Measurements from ENCODE around the gene NOS1AP.

The NOS1AP gene

DNA sequence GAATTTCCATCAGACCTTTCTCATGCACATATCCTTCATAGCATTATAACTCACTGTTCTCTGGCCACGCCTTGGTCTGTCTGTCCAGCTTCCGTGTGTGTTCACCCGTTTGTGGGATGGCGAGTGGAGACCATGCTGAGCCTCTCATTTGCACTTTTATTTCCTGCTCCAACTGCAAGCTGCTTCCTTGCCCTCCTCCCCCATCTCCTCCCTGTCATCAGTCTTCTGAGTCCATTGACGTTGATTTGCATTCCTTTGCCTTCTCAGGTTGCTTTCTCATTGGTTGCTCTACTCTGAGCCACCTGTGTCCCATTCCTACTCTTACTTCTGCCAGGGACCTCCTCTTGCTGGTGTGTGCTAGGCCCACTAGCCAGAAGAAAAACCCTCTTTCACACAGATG, 146.4 kb downstream of the NOS1AP start:
- H3K4me3 ChIP-seq: no peak overlapping the region
- no peak for DNase-seq (ENCODE audit: low spot score)
- no peak overlapping the region for H3K27ac ChIP-seq
- TF ChIP-seq, protein P1, sequence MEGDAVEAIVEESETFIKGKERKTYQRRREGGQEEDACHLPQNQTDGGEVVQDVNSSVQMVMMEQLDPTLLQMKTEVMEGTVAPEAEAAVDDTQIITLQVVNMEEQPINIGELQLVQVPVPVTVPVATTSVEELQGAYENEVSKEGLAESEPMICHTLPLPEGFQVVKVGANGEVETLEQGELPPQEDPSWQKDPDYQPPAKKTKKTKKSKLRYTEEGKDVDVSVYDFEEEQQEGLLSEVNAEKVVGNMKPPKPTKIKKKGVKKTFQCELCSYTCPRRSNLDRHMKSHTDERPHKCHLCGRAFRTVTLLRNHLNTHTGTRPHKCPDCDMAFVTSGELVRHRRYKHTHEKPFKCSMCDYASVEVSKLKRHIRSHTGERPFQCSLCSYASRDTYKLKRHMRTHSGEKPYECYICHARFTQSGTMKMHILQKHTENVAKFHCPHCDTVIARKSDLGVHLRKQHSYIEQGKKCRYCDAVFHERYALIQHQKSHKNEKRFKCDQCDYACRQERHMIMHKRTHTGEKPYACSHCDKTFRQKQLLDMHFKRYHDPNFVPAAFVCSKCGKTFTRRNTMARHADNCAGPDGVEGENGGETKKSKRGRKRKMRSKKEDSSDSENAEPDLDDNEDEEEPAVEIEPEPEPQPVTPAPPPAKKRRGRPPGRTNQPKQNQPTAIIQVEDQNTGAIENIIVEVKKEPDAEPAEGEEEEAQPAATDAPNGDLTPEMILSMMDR (IDR thresholded peaks at IDR 0.05): no peak

DNA sequence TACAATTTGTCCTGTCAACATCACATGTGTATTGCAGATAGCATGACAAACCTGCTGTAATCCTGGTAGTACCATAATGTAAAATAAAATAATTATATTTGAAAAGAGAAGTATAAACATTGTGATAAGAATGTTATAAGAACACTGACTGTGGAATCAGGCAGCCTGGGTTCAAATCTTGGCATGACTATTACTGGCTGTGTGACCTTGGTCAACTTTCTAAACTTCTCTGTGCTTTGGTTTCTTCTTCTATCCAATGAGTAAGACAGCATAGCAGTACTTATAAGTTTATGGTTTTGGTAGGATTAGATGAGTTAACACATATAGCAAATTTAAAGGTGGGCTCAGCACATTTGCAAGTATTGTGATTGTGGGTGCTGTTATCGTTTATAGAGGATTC, 147.1 kb downstream of the NOS1AP start:
- Histone ChIP-seq H3K27ac (no peak overlapping the region), H3K4me3 (no peak overlapping the region)
- DNase-seq (ENCODE audit: low spot score): no peak
- TF ChIP-seq, protein P1 (IDR thresholded peaks at IDR 0.05): no peak

DNA sequence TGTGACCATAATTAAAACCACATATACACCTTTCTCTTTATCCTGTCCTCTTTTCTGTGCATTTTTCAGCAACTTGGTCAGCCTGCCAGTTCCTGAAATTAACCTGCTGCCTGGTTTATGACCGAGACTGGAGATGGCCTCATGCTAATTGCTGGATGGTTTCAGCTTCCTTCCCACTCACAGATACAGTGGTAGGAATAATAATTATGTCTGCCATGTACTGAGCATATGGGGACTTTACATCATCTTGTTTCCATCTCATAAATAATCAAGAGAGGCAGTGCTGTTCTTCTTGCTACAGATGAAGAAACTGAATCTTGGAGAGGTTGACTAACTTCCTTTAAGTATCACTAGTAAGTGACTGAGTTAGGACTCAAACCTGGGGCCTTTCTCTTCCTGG, 148.2 kb downstream of the NOS1AP start:
- DNase-seq (ENCODE audit: low spot score): no peak
- Histone ChIP-seq H3K4me3 (no peak overlapping the region), H3K27ac (no peak overlapping the region)
- TF ChIP-seq, protein P1 (IDR thresholded peaks at IDR 0.05): no peak

DNA sequence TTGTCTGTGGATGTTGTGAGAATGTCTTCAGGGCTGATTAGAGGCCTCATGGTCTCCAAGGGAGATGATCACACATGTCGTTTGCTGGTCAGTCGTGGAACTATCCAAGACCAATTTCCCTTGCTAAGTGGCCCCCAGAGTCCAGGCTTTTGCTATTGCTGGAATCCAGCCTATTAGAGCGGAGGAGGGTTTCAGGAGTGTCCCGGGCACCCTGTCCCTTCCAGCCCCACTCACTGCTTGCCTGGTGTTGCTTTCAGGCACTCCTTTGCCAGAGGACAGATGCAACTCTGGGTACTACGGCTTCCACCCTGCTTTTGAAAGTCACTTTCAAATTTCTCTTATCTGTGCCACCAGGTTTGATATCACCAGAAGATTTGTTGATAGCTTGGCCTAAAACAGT, 149.1 kb downstream of the NOS1AP start:
- DNase-seq (ENCODE audit: low spot score): no peak
- TF ChIP-seq, protein P1 (IDR thresholded peaks at IDR 0.05): no peak
- H3K4me3 ChIP-seq: no peak overlapping the region
- H3K27ac ChIP-seq: no peak overlapping the region

DNA sequence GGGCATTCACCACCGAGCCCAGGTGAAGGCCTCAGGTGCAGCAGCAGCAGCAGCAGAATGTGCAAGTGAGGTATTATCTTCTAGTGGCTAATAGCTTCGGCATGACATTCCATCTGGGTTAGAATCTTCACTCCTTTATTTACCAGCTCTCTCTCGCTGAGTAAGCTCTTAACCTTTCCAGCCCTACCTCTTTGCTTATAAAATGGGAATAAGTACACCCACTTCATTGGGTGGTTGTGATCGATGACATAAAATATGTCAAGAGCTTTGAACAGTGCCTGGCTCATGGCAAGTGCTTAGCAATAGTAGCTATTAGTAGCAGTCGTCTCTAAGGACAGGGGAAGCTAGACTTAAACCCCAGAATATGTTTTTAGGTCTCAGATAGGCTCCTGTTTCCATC, 149.5 kb downstream of the NOS1AP start:
- H3K4me3 ChIP-seq: no peak overlapping the region
- no peak overlapping the region for H3K27ac ChIP-seq
- DNase-seq (ENCODE audit: low spot score): no peak
- TF ChIP-seq, protein P1 (IDR thresholded peaks at IDR 0.05): no peak

DNA sequence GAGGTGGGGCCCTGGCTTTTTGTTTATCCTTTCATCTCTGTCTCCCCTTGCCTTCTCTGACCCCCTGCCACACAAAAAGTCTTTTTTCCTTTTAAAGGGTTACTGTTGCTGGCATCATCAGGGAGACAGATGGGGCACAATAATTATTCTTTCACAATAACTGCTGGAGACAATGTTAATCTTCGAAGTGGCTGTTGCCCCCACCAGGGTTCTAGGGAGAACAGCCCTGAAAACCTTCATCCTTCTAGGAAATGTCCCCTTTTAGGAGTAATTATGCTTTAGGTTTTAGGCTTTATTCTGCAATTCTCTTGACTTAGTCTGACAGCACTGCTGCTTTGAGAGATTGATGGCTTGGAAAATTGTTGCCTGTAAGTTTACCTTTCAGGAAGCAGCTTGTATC, 150.0 kb downstream of the NOS1AP start:
- no peak for DNase-seq (ENCODE audit: low spot score)
- H3K4me3 ChIP-seq: no peak overlapping the region
- TF ChIP-seq, protein P1 (IDR thresholded peaks at IDR 0.05): no peak
- no peak overlapping the region for H3K27ac ChIP-seq

DNA sequence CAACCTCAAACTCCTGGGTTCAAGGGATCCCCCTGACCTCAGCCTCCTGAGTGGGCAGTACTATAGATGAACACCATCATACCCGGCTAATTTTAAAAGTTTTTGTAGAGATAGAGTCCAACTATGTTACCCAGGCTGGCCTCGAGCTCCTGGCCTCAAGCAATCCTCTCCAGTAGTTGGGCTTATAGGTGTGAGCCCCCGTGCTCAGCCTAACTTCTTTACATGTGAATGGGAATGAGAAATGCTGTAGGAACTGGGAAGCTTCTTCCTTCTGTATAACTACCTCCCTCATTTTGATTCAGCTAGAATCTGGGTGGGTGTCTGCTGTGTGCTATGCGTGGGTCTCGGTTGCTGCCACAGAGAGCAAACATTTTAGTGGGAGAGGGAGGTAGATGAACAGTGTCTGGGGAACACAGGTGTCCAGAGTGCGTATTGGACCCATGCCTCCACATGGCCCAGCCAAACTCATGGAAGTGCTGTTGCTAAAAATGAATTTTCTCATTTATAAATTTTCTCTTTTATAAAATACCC, 150.6 kb downstream of the NOS1AP start:
- no peak overlapping the region for H3K4me3 ChIP-seq
- no peak for DNase-seq (ENCODE audit: low spot score)
- H3K27ac ChIP-seq: no peak overlapping the region
- TF ChIP-seq, protein P1 (IDR thresholded peaks at IDR 0.05): no peak

Data from coronary artery (tissue), 2 donors.